H1 (cell line): Measurements from ENCODE around the gene MOSMO. TPM values are rescaled to one million over a fixed set of nuclear protein-coding genes. Genes with fewer than 3 reads are reported as not detected.

Source experiments
- CTCF ChIA-PET: fragments of 300-600 bp; sonication (Branson Sonifier 250); formaldehyde crosslinking; loops from one replicate; lab custom pipeline; 2021; ENCODE audit not compliant: partially characterized antibody; lab: Charles Lee
- POLR2A ChIA-PET: fragments of 300-600 bp; sonication (Branson Sonifier 250); formaldehyde crosslinking; loops from one replicate; lab custom pipeline; 2021; ENCODE audit warnings: inconsistent platforms; ENCODE audit not compliant: partially characterized antibody; lab: Charles Lee
- DNase-seq, 2 experiments: peaks; one replicate each; pipeline versions ENCODE4 v3.0.0 to v3.0.0-alpha.2; 2010 to 2022; ENCODE audit warnings: low spot score in 2 of 2, low read depth in 1 of 2, mixed read lengths in 1 of 2
- FAIRE-seq: peaks from 2 replicates; lab custom pipeline; 2011; peaks lifted over from hg19 to GRCh38; lab: Jason Lieb, UNC
- H2AFZ ChIP-seq: 2 replicates; pipeline ENCODE4 v1.8.1; 2012; ENCODE audit warnings: low read length, inconsistent platforms
- H2AK5ac ChIP-seq: 2 replicates; pipeline ENCODE4 v1.6.1; 2013; ENCODE audit warnings: low read depth, low read length
- H2BK120ac ChIP-seq: replicated peaks from 2 replicates; pipeline ENCODE3; 2013; ENCODE audit warnings: low read depth, low read length, inconsistent platforms
- H2BK12ac ChIP-seq: 2 replicates; pipeline ENCODE4 v1.6.1; 2013; ENCODE audit warnings: low read depth, low read length
- H2BK15ac ChIP-seq: 2 replicates; pipeline ENCODE4 v1.6.1; 2013; ENCODE audit warnings: low read length
- H2BK20ac ChIP-seq: 2 replicates; pipeline ENCODE4 v1.6.1; 2013; ENCODE audit warnings: low read length
- H2BK5ac ChIP-seq: 2 replicates; pipeline ENCODE4 v1.6.1; 2013; ENCODE audit warnings: low read depth, low read length
- H3K14ac ChIP-seq: 2 replicates; pipeline ENCODE4 v1.6.1; 2013; ENCODE audit warnings: inconsistent platforms; ENCODE audit not compliant: insufficient read length
- H3K18ac ChIP-seq: 2 replicates; pipeline ENCODE4 v1.6.1; 2013; ENCODE audit warnings: low read length; ENCODE audit errors: extremely low read depth
- H3K23ac ChIP-seq: 2 replicates; pipeline ENCODE4 v1.6.1; 2013; ENCODE audit warnings: inconsistent platforms; ENCODE audit not compliant: insufficient read length
- H3K23me2 ChIP-seq: 2 replicates; pipeline ENCODE4 v1.6.1; 2013; ENCODE audit warnings: low read depth, low read length
- H3K27ac ChIP-seq: 2 replicates; pipeline ENCODE4 v1.6.1; 2011; ENCODE audit warnings: low read depth, low read length, inconsistent platforms
- H3K27me3 ChIP-seq, 4 experiments: replicated peaks in 1 of 4; 1 replicate in 1 of 4; 2 replicates in 3 of 4; pipeline versions ENCODE4 v1.6.1 to v1.8.1; 2011 to 2013; ENCODE audit warnings: low read length in 3 of 4, mild to moderate bottlenecking in 3 of 4, inconsistent platforms in 2 of 4, mixed read lengths in 2 of 4, moderate library complexity in 1 of 4; ENCODE audit not compliant: control insufficient read depth in 3 of 4, insufficient read depth in 3 of 4; ENCODE audit errors: extremely low read depth in 1 of 4
- H3K36me3 ChIP-seq, 4 experiments: 2 replicates each; pipeline versions ENCODE4 v1.6.1 to v1.8.1; 2011 to 2013; ENCODE audit warnings: mild to moderate bottlenecking in 4 of 4, low read length in 3 of 4, moderate library complexity in 2 of 4, control low read depth in 1 of 4, inconsistent platforms in 1 of 4; ENCODE audit not compliant: insufficient read depth in 4 of 4, control insufficient read depth in 2 of 4
- H3K4ac ChIP-seq: replicated peaks from 2 replicates; pipeline ENCODE3; 2013; ENCODE audit warnings: low read length, low read depth, mixed read lengths, inconsistent platforms; ENCODE audit not compliant: insufficient read length
- H3K4me1 ChIP-seq, 4 experiments: replicated peaks in 1 of 4; 1 replicate in 1 of 4; 2 replicates in 3 of 4; pipeline versions ENCODE4 v1.6.1 to v1.8.1; 2011 to 2013; ENCODE audit warnings: low read length in 3 of 4, inconsistent platforms in 2 of 4, mixed read lengths in 1 of 4; ENCODE audit not compliant: insufficient read depth in 4 of 4, control insufficient read depth in 3 of 4
- H3K4me2 ChIP-seq, 2 experiments: 2 replicates each; pipeline versions ENCODE4 v1.6.1 to v1.8.1; 2011 to 2013; ENCODE audit warnings: low read depth in 2 of 2, low read length in 2 of 2, control low read depth in 1 of 2, inconsistent platforms in 1 of 2, mild to moderate bottlenecking in 1 of 2; ENCODE audit not compliant: insufficient read depth in 1 of 2
- H3K4me3 ChIP-seq, 4 experiments: fragments of 200-600, 300-600 bp in 1 of 4; sonication (generic), shearing (Covaris generic), sonication (Bioruptor Twin) in 1 of 4; 2 replicates each; pipeline versions ENCODE4 v1.5.1 to v1.8.1; 2011 to 2016; ENCODE audit warnings: low read length in 4 of 4, low read depth in 3 of 4, control low read depth in 2 of 4, inconsistent platforms in 2 of 4, mild to moderate bottlenecking in 2 of 4, mixed read lengths in 1 of 4, moderate library complexity in 1 of 4; ENCODE audit not compliant: insufficient read depth in 2 of 4; ENCODE audit errors: extremely low read depth in 1 of 4
- H3K56ac ChIP-seq: replicated peaks from 2 replicates; pipeline ENCODE3; 2013; ENCODE audit warnings: low read depth, mild to moderate bottlenecking, mixed read lengths, low read length, inconsistent platforms; ENCODE audit not compliant: insufficient read length
- H3K79me1 ChIP-seq: 2 replicates; pipeline ENCODE4 v1.6.1; 2013; ENCODE audit warnings: low read depth, low read length, control low read depth
- H3K79me2 ChIP-seq, 2 experiments: 2 replicates each; pipeline versions ENCODE4 v1.6.1 to v1.8.1; 2012 to 2013; ENCODE audit warnings: low read length in 2 of 2, mild to moderate bottlenecking in 2 of 2, inconsistent platforms in 1 of 2; ENCODE audit not compliant: insufficient read depth in 2 of 2, control insufficient read depth in 1 of 2
- H3K9ac ChIP-seq, 4 experiments: replicated peaks in 1 of 4; 1 replicate in 1 of 4; 2 replicates in 3 of 4; pipeline versions ENCODE4 v1.6.1 to v1.8.1; 2011 to 2013; ENCODE audit warnings: low read depth in 3 of 4, low read length in 3 of 4, control low read depth in 2 of 4, mild to moderate bottlenecking in 2 of 4, moderate library complexity in 2 of 4, inconsistent platforms in 1 of 4; ENCODE audit errors: extremely low read depth in 1 of 4
- H3K9me3 ChIP-seq, 2 experiments: 2 replicates each; pipeline versions ENCODE4 v1.6.1 to v1.8.1; 2012 to 2013; ENCODE audit warnings: mild to moderate bottlenecking in 2 of 2, moderate library complexity in 2 of 2, control low read depth in 1 of 2, inconsistent platforms in 1 of 2, low read depth in 1 of 2, low read length in 1 of 2, mixed read lengths in 1 of 2; ENCODE audit not compliant: insufficient read depth in 2 of 2
- H4K20me1 ChIP-seq, 2 experiments: replicated peaks in 1 of 2; 2 replicates each; pipeline versions ENCODE3 to v1.8.1; 2011 to 2013; ENCODE audit warnings: inconsistent platforms in 2 of 2, low read length in 2 of 2, mild to moderate bottlenecking in 1 of 2; ENCODE audit not compliant: insufficient read depth in 2 of 2, control insufficient read depth in 1 of 2
- H4K5ac ChIP-seq: 2 replicates; pipeline ENCODE4 v1.6.1; 2013; ENCODE audit warnings: low read length, low read depth, mixed read lengths, inconsistent platforms; ENCODE audit not compliant: insufficient read length
- H4K8ac ChIP-seq: 2 replicates; pipeline ENCODE4 v1.8.0; 2013; ENCODE audit warnings: mild to moderate bottlenecking, moderate library complexity, low read length, inconsistent platforms; ENCODE audit not compliant: insufficient read depth; ENCODE audit errors: extremely low read depth
- H4K91ac ChIP-seq: replicated peaks from 2 replicates; pipeline ENCODE3; 2013; ENCODE audit warnings: low read length, mixed read lengths, inconsistent platforms; ENCODE audit not compliant: insufficient read length
- ASH2L ChIP-seq: fragments of 200-600, 300-600 bp; sonication (generic); IDR thresholded peaks from one replicate; pipeline ENCODE4 v1.7.1; 2017; ENCODE audit warnings: low read length
- CBX5 ChIP-seq: fragments of 300-800, 300-1000 bp; sonication (generic); IDR thresholded peaks from 2 replicates; pipeline ENCODE4 v1.7.1; 2016; ENCODE audit warnings: antibody characterized with exemption, low read length, low read depth
- KDM4A ChIP-seq: IDR thresholded peaks from one replicate; pipeline ENCODE4 v1.7.1; 2012; ENCODE audit warnings: low read depth, mild to moderate bottlenecking, moderate library complexity, low read length, inconsistent platforms; ENCODE audit not compliant: severe bottlenecking
- MAFK ChIP-seq: IDR thresholded peaks from 2 replicates; pipeline ENCODE4 v1.6.1; 2012; ENCODE audit warnings: low read depth, mild to moderate bottlenecking, improper control_type of control experiment, low read length
- MAX ChIP-seq: IDR thresholded peaks from 2 replicates; pipeline ENCODE4 v1.6.1; 2012; ENCODE audit warnings: inconsistent platforms
- WGBS, 2 experiments: shearing (Covaris generic) in 1 of 2; methylation state at CpG; one replicate each; pipeline versions ENCODE4 v1.1.6 to v1.1.7; 2013 to 2015; ENCODE audit warnings: low lambda C conversion rate in 2 of 2, mixed read lengths in 2 of 2, inconsistent platforms in 1 of 2, low coverage in 1 of 2, missing lambda C conversion rate in 1 of 2; ENCODE audit not compliant: insufficient replicate concordance in 2 of 2, insufficient coverage in 1 of 2, insufficient read length in 1 of 2; ENCODE audit errors: extremely low coverage in 1 of 2, missing lambda C conversion rate in 1 of 2; 5-methylcytosine and 5-hydroxymethylcytosine counted together
- polyA plus RNA-seq, 7 experiments: library from polyadenylated mRNA; depleted of rRNA in 3 of 7; stranded (reverse) in 5 of 7; unstranded in 2 of 7; fragments of >200 nt in 5 of 7; fragments of 200-250 nt in 2 of 7; gene quantifications; 1 replicate in 5 of 7; 2 replicates in 1 of 7; 4 replicates in 1 of 7; pipeline versions ENCODE4 v1.2.1 to v1.2.3, GENCODE V29; 2011 to 2013; ENCODE audit warnings: missing spikeins in 2 of 7, mixed read lengths in 2 of 7
- total RNA-seq: library from RNA; stranded (reverse); fragmentation: NEBNext Ultra II Directional; extraction: Animal tissue kit (Norgen Biotek cat#: 25700); gene quantifications from 2 replicates; pipeline ENCODE4 v1.2.1, GENCODE V29; 2021

Gene MOSMO
- total and polyA plus RNA-seq, 2 of the 8 experiments (the other 6 are each of a cell fraction or from before 2014, with no cell fraction given) = 8.6 to 14.8 TPM

- no peak overlapping the region for H3K4me2 ChIP-seq
These were observed 43.1 kb downstream of the MOSMO start for GRCh38 chr16:22050963-22051362.

More at GRCh38 chr16:22050963-22051362, 43.1 kb downstream of the MOSMO start:
- Histone ChIP-seq H3K27me3 (no peaks in the 10 kb centered on the region), H3K23me2 (no peaks in the 10 kb centered on the region), H3K27ac (no peak overlapping the region), H2BK5ac (no peak overlapping the region), H3K36me3 (0 out of 8 replicates have a peak, but pooled peaks cover 0 to 2% (median 0%) of the 10 kb centered on the region in 4 experiments), H3K4me3 (no peak overlapping the region), H4K5ac (no peak overlapping the region), H2BK120ac (no peak overlapping the region), H3K4ac (no peak overlapping the region), H3K14ac (no peak overlapping the region), H3K9me3 (no peaks in the 10 kb centered on the region), H4K91ac (no peak overlapping the region), H4K8ac (no peak overlapping the region), H3K18ac (no peak overlapping the region), H3K4me1 (no peaks in the 10 kb centered on the region), H3K23ac (no peak overlapping the region), H4K20me1 (peaks cover 2 to 5% of the 10 kb centered on the region in 2 experiments), H3K9ac (no peak overlapping the region), H2BK15ac (no peak overlapping the region), H2AFZ (no peak overlapping the region), H3K79me2 (0 out of 4 replicates have a peak, but pooled peaks cover 0 to 3% of the 10 kb centered on the region in 2 experiments), H3K79me1 (peaks cover 2% of the 10 kb centered on the region; the same call in 1 of the 2 replicates), H2BK20ac (no peak overlapping the region), H2AK5ac (no peak overlapping the region), H2BK12ac (no peak overlapping the region), H3K56ac (no peak overlapping the region)
- 94% methylated on average over 4 of the region's 4 CpGs; no CpG with 5 or more reads in 1 of the 2 experiments for WGBS, 2 experiments
- TF ChIP-seq CBX5 (no peak), MAFK (no peak), KDM4A (no peak), MAX (no peak), ASH2L (no peak)
- ChIA-PET CTCF (interaction anchor here (0.6 to 3.2 kb wide), 6 partner anchors 10 to 1245 kb away, joined by 3 to 13 read pairs (median 4); partner anchors contain the start of genes ERI2 and REXO5), POLR2A (interaction anchor here (1.3 kb wide), 1 partner anchor 43 kb away, joined by 5 read pairs; the partner anchor contains the start of gene MOSMO)
- DNase-seq = no peak
- FAIRE-seq = no peak
